Thyroid gland (tissue), 4 donors: ENCODE results near the gene DIRAS1. TPM values are rescaled to one million over a fixed set of nuclear protein-coding genes. Genes with fewer than 3 reads are reported as not detected.

Source experiments
- DNase-seq, 2 donors: peaks; one replicate each; pipeline ENCODE4 v3.0.0-alpha.2; 2019
- H3K27ac ChIP-seq, 3 donors: fragments of 200-600 bp; sonication (generic); 1 replicate in 2 of 3; 2 replicates in 1 of 3; pipeline ENCODE4 v1.5.1; 2016 to 2019; ENCODE audit warnings: mild to moderate bottlenecking in 1 of 3, moderate library complexity in 1 of 3
- H3K27me3 ChIP-seq: fragments of 200-600 bp; sonication (generic); one replicate; pipeline ENCODE4 v1.5.1; 2019
- H3K36me3 ChIP-seq, 2 donors: fragments of 200-600 bp; sonication (generic); one replicate each; pipeline ENCODE4 v1.5.1; 2016 to 2019
- H3K4me1 ChIP-seq, 2 donors: fragments of 200-600 bp; sonication (generic); one replicate each; pipeline ENCODE4 v1.5.1; 2017 to 2019
- H3K4me3 ChIP-seq, 3 donors: fragments of 200-600 bp; sonication (generic); replicated peaks in 1 of 3; 1 replicate in 2 of 3; 2 replicates in 1 of 3; pipeline ENCODE4 v1.5.1; 2016; ENCODE audit warnings: mild to moderate bottlenecking in 1 of 3
- H3K9me3 ChIP-seq: fragments of 200-600 bp; sonication (generic); one replicate; pipeline ENCODE4 v1.5.1; 2017
- CTCF ChIP-seq, 6 experiments: fragments of 200-600 bp in 3 of 6; fragments of 450-650 bp in 3 of 6; sonication (generic) in 3 of 6; IDR thresholded peaks; one replicate each; pipeline ENCODE4 v1.5.1; 2016 to 2019; ENCODE audit warnings: antibody characterized with exemption in 6 of 6, mild to moderate bottlenecking in 2 of 6, inconsistent platforms in 1 of 6, moderate library complexity in 1 of 6
- POLR2A ChIP-seq, 2 donors: fragments of 450-650 bp; IDR thresholded peaks; one replicate each; pipeline ENCODE4 v1.6.1; 2017; ENCODE audit warnings: antibody characterized with exemption in 2 of 2, mild to moderate bottlenecking in 2 of 2, moderate library complexity in 1 of 2
- WGBS, 2 donors: methylation state at CpG; one replicate each; pipeline ENCODE4 v1.1.5; 2017; 5-methylcytosine and 5-hydroxymethylcytosine counted together
- intact Hi-C: fragments of 100-400 bp; cut with DNase I; formaldehyde crosslinking; loops from one replicate; pipeline ENCODE4 v1.15.1; 2023
- total RNA-seq, 4 donors: library from RNA; depleted of rRNA; stranded (reverse); fragments of >200 nt; gene quantifications; one replicate each; pipeline ENCODE4 v1.2.3, GENCODE V29; 2016

Gene DIRAS1
- total RNA-seq, 4 donors from 2014 or later: 0.27 to 0.67 (median 0.40) TPM

GRCh38 chr19:2691951-2692350, 29.2 kb downstream of the DIRAS1 start:
- intact Hi-C loops: no loop called here

GRCh38 chr19:2690856-2691255, 30.3 kb downstream of the DIRAS1 start:
- DNase-seq: no peak
- Histone ChIP-seq H3K27me3 (no peaks in the 10 kb centered on the region), H3K9me3 (no peaks in the 10 kb centered on the region), H3K4me1 (no peaks in the 10 kb centered on the region), H3K36me3 (no peaks in the 10 kb centered on the region), H3K27ac (no peak overlapping the region), H3K4me3 (no peak overlapping the region)
- intact Hi-C loops: no loop called here
- 94 to 95% methylated on average over 11 of the region's 11 CpGs for WGBS, 2 donors
- TF ChIP-seq POLR2A (IDR thresholded peaks at IDR 0.05): no peak
- TF ChIP-seq CTCF (IDR thresholded peaks at IDR 0.05): no peak

More at GRCh38 chr19:2691951-2692350, 29.2 kb downstream of the DIRAS1 start:
- no peak overlapping the region for H3K4me3 ChIP-seq
- WGBS, 2 donors: 88 to 97% methylated on average over 7 to 9 of the region's 9 CpGs
- DNase-seq: no peak
- no peaks in the 10 kb centered on the region for H3K27me3 ChIP-seq
- no peaks in the 10 kb centered on the region for H3K9me3 ChIP-seq
- TF ChIP-seq CTCF (IDR thresholded peaks at IDR 0.05) (no peak), POLR2A (IDR thresholded peaks at IDR 0.05) (no peak)
- no peaks in the 10 kb centered on the region for H3K36me3 ChIP-seq
- no peaks in the 10 kb centered on the region for H3K4me1 ChIP-seq
- H3K27ac ChIP-seq: no peak overlapping the region

- H3K4me1 ChIP-seq: no peaks in the 10 kb centered on the region
- no peaks in the 10 kb centered on the region for H3K9me3 ChIP-seq
- intact Hi-C loops: no loop called here
- no peak for TF ChIP-seq POLR2A (IDR thresholded peaks at IDR 0.05)
- TF ChIP-seq CTCF (IDR thresholded peaks at IDR 0.05): no peak
- H3K27me3 ChIP-seq: no peaks in the 10 kb centered on the region
- no peak overlapping the region for H3K4me3 ChIP-seq
- H3K36me3 ChIP-seq: no peaks in the 10 kb centered on the region
- 82% methylated on average over 17 of the region's 17 CpGs for WGBS, 2 donors
- no peak for DNase-seq
- no peak overlapping the region for H3K27ac ChIP-seq
Observed at GRCh38 chr19:2686360-2686759, 34.8 kb downstream of the DIRAS1 start.

- no peak for DNase-seq
- H3K9me3 ChIP-seq: no peaks in the 10 kb centered on the region
- no peaks in the 10 kb centered on the region for H3K4me1 ChIP-seq
- no peaks in the 10 kb centered on the region for H3K27me3 ChIP-seq
- no peak overlapping the region for H3K4me3 ChIP-seq
- 90 to 94% methylated on average over 6 of the region's 6 CpGs for WGBS, 2 donors
- no peaks in the 10 kb centered on the region for H3K36me3 ChIP-seq
- peak overlapping the region in 1 of 3 donors; percentile 33 for H3K27ac ChIP-seq
- intact Hi-C loops: no loop called here
- TF ChIP-seq CTCF (IDR thresholded peaks at IDR 0.05) (no peak), POLR2A (IDR thresholded peaks at IDR 0.05) (no peak)
Observed at GRCh38 chr19:2685204-2685704, 35.9 kb downstream of the DIRAS1 start.

GRCh38 chr19:2683430-2684003, 37.7 kb downstream of the DIRAS1 start:
- WGBS, 2 donors: 68 to 69% methylated on average over 20 of the region's 20 CpGs
- Histone ChIP-seq H3K9me3 (no peaks in the 10 kb centered on the region), H3K4me1 (no peaks in the 10 kb centered on the region), H3K27me3 (no peaks in the 10 kb centered on the region), H3K36me3 (no peaks in the 10 kb centered on the region), H3K27ac (no peak overlapping the region), H3K4me3 (no peak overlapping the region)
- TF ChIP-seq POLR2A (IDR thresholded peaks at IDR 0.05) (no peak), CTCF (IDR thresholded peaks at IDR 0.05) (no peak)
- intact Hi-C loops: no loop called here
- DNase-seq: no peak
